Endothelial cell of umbilical vein (primary cell): ENCODE data around the gene ZMPSTE24. TPM values are rescaled to one million over a fixed set of nuclear protein-coding genes. Genes with fewer than 3 reads are reported as not detected.
"Not testable (repeated sequence)": the region's sequence is repeated elsewhere in the genome, so short reads cannot be mapped to it uniquely, and the experiment has no call there.

Experiments
- BruUV-seq: library from RNA; stranded (reverse); fragments of 400-500 nt; replicated peaks from 2 replicates; lab custom pipeline; 2021; lab: Mats Ljungman, UMichigan
- CTCF ChIA-PET: fragments of 300-600, 350-600 bp; sonication (Branson Sonifier 250); formaldehyde crosslinking; loops from one replicate; lab custom pipeline; 2021; ENCODE audit warnings: antibody characterized with exemption, inconsistent platforms; lab: Charles Lee
- POLR2A ChIA-PET: fragments of 300-600, 350-600 bp; sonication (Branson Sonifier 250); formaldehyde crosslinking; loops from one replicate; lab custom pipeline; 2021; ENCODE audit warnings: antibody characterized with exemption, inconsistent platforms; lab: Charles Lee
- DNase-seq: peaks from one replicate; pipeline ENCODE4 v3.0.0-alpha.2; 2011; ENCODE audit warnings: low read depth, low spot score
- FAIRE-seq: peaks from 2 replicates; lab custom pipeline; 2011; peaks lifted over from hg19 to GRCh38; lab: Jason Lieb, UNC
- H2AFZ ChIP-seq: 2 replicates; pipeline ENCODE4 v1.6.0; 2012; ENCODE audit warnings: low read depth, low read length, control low read depth, inconsistent platforms
- H3K27ac ChIP-seq: 2 replicates; pipeline ENCODE4 v1.5.1; 2011; ENCODE audit warnings: low read depth, mild to moderate bottlenecking, control low read depth, low read length, moderate library complexity; ENCODE audit not compliant: insufficient read depth
- H3K27me3 ChIP-seq, 2 experiments: 2 replicates each; pipeline versions ENCODE4 v1.6.0 to v1.6.1; 2011; ENCODE audit warnings: low read length in 2 of 2, mixed read lengths in 1 of 2; ENCODE audit not compliant: control insufficient read depth in 2 of 2, insufficient read depth in 2 of 2
- H3K36me3 ChIP-seq, 2 experiments: 2 replicates in 1 of 2; 3 replicates in 1 of 2; pipeline ENCODE4 v1.5.1; 2011; ENCODE audit warnings: low read length in 2 of 2, mild to moderate bottlenecking in 1 of 2, moderate library complexity in 1 of 2; ENCODE audit not compliant: control insufficient read depth in 2 of 2, insufficient read depth in 2 of 2; ENCODE audit errors: extremely low read depth in 1 of 2
- H3K4me1 ChIP-seq: 3 replicates; pipeline ENCODE4 v1.5.1; 2011; ENCODE audit warnings: mild to moderate bottlenecking, low read length; ENCODE audit not compliant: control insufficient read depth, insufficient read depth; ENCODE audit errors: extremely low read depth
- H3K4me2 ChIP-seq: 2 replicates; pipeline ENCODE4 v1.6.1; 2011; ENCODE audit warnings: low read length, control low read depth, mixed read lengths; ENCODE audit not compliant: insufficient read depth
- H3K4me3 ChIP-seq, 3 experiments: fragments of 200-600 bp in 1 of 3; sonication (generic), shearing (Covaris generic) in 1 of 3; replicated peaks in 1 of 3; 2 replicates each; pipeline ENCODE4 v1.5.1; 2011 to 2016; ENCODE audit warnings: control low read depth in 3 of 3, low read length in 3 of 3, mild to moderate bottlenecking in 2 of 3, inconsistent platforms in 1 of 3, low read depth in 1 of 3, moderate library complexity in 1 of 3; ENCODE audit not compliant: insufficient read depth in 1 of 3
- H3K79me2 ChIP-seq: 2 replicates; pipeline ENCODE4 v1.6.0; 2012; ENCODE audit warnings: low read length, inconsistent platforms; ENCODE audit not compliant: control insufficient read depth, insufficient read depth
- H3K9ac ChIP-seq: replicated peaks from 2 replicates; pipeline ENCODE3; 2011; ENCODE audit warnings: low read length, control low read depth; ENCODE audit not compliant: insufficient read depth; ENCODE audit errors: extremely low read depth
- H3K9me1 ChIP-seq: replicated peaks from 3 replicates; pipeline ENCODE4 v1.6.0; 2011; ENCODE audit warnings: mild to moderate bottlenecking, low read length; ENCODE audit not compliant: control insufficient read depth, insufficient read depth; ENCODE audit errors: extremely low read depth
- H3K9me3 ChIP-seq: replicated peaks from 2 replicates; pipeline ENCODE4 v1.5.1; 2012; ENCODE audit warnings: low read length, inconsistent platforms; ENCODE audit not compliant: control insufficient read depth, insufficient read depth
- H4K20me1 ChIP-seq: replicated peaks from 2 replicates; pipeline ENCODE3; 2011; ENCODE audit warnings: mild to moderate bottlenecking, low read length; ENCODE audit not compliant: control insufficient read depth, insufficient read depth; ENCODE audit errors: extremely low read depth
- EZH2 ChIP-seq: IDR thresholded peaks from 2 replicates; pipeline ENCODE4 v1.6.1; 2012; ENCODE audit warnings: borderline replicate concordance, low read depth, mild to moderate bottlenecking, moderate library complexity, low read length, inconsistent platforms; ENCODE audit not compliant: severe bottlenecking
- FOS ChIP-seq: IDR thresholded peaks from 2 replicates; pipeline ENCODE4 v1.6.1; 2011; ENCODE audit warnings: mild to moderate bottlenecking, low read length, moderate library complexity, borderline replicate concordance; ENCODE audit not compliant: insufficient read depth
- GATA2 ChIP-seq: IDR thresholded peaks from 2 replicates; pipeline ENCODE4 v1.7.0; 2011; ENCODE audit warnings: low read depth, mild to moderate bottlenecking, moderate library complexity, mixed read lengths, low read length; ENCODE audit not compliant: insufficient read length, insufficient read depth
- JUN ChIP-seq: IDR thresholded peaks from 2 replicates; pipeline ENCODE4 v1.6.1; 2011; ENCODE audit warnings: borderline replicate concordance, low read depth; ENCODE audit not compliant: insufficient read length, insufficient read depth
- MYC ChIP-seq: IDR thresholded peaks from one replicate; pipeline ENCODE4 v1.6.1; 2011; ENCODE audit warnings: mild to moderate bottlenecking, low read depth, low read length
- POLR2A ChIP-seq: IDR thresholded peaks from 2 replicates; pipeline ENCODE4 v1.6.1; 2012; ENCODE audit warnings: low read depth, mild to moderate bottlenecking, control low read depth, low read length
- POLR2AphosphoS5 ChIP-seq: IDR thresholded peaks from 2 replicates; pipeline ENCODE4 v1.6.1; 2012; ENCODE audit warnings: low read depth, mild to moderate bottlenecking, control low read depth, low read length, moderate library complexity; ENCODE audit not compliant: insufficient read depth
- dilution Hi-C: fragments of 300-500 bp; cut with MboI; formaldehyde crosslinking; loops from one replicate; pipeline ENCODE4 v1.15.0; 2019; ENCODE audit warnings: low sequenced_read_pairs; ENCODE audit not compliant: extremely low pct_ligation_motif_present
- intact Hi-C: fragments of 100-400 bp; cut with micrococcal nuclease; formaldehyde crosslinking; loops from one replicate; pipeline ENCODE4 v1.10.0; 2022
- polyA plus RNA-seq, 4 experiments: library from polyadenylated mRNA; depleted of rRNA in 3 of 4; stranded (reverse) in 3 of 4; unstranded in 1 of 4; fragments of >200 nt; gene quantifications; 2 replicates each; pipeline versions ENCODE4 v1.2.1 to v1.2.3, GENCODE V29; 2011 to 2012; ENCODE audit warnings: missing spikeins in 1 of 4
- total RNA-seq: library from RNA; stranded (reverse); gene quantifications from 2 replicates; pipeline ENCODE4 v1.2.3, GENCODE V29; 2021
- TF ChIP-seq, protein P1 (sequence below), 2 donors: IDR thresholded peaks; 1 replicate in 1 of 2; 2 replicates in 1 of 2; pipeline ENCODE4 v1.5.1; 2011; ENCODE audit warnings: low read length in 2 of 2, mild to moderate bottlenecking in 2 of 2, moderate library complexity in 2 of 2, control low read depth in 1 of 2, inconsistent platforms in 1 of 2, low read depth in 1 of 2; ENCODE audit not compliant: insufficient read depth in 1 of 2; ENCODE audit errors: extremely low read depth in 1 of 2
- TF ChIP-seq, protein P2 (sequence below): IDR thresholded peaks from 2 replicates; pipeline ENCODE4 v1.6.1; 2011; ENCODE audit not compliant: insufficient read depth, insufficient read length

Gene ZMPSTE24
- total and polyA plus RNA-seq, 2 donors (not counting 3 experiments of a cell fraction or from before 2014, with no cell fraction given) = 16.9 to 44.7 TPM

DNA sequence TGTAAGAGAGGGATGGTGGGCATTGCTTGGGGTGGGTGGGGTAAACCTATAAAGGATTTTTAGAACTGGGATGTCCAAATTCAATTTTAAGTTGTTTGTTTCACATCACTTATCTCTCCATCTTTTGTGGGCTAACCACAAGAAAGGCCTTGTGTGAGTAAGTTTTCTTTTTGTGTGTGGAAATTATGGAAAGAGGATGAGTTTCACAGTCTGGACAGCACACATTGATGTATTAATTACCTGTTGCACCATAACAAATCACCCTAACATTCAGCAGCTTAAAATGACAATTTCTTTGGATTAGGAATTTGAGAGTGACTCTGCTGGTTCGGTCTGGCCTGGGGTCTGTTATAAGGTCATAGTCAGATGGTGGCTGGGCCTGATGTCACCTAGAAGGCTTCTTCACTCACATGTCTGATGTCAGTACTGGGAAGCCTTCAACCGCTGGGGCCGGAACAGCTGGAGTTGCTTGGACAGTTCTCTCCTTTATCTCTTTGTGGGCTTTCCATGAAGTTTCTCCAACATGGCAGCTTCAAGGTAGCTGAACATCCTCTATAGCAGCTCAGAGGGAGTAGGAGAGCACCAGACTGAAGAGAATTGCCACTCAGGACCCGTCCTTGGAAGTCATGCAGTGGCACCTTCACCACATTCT is 61.1 kb downstream of the ZMPSTE24 start:
- no peaks in the 10 kb centered on the region for H3K36me3 ChIP-seq
- TF ChIP-seq, protein P1, sequence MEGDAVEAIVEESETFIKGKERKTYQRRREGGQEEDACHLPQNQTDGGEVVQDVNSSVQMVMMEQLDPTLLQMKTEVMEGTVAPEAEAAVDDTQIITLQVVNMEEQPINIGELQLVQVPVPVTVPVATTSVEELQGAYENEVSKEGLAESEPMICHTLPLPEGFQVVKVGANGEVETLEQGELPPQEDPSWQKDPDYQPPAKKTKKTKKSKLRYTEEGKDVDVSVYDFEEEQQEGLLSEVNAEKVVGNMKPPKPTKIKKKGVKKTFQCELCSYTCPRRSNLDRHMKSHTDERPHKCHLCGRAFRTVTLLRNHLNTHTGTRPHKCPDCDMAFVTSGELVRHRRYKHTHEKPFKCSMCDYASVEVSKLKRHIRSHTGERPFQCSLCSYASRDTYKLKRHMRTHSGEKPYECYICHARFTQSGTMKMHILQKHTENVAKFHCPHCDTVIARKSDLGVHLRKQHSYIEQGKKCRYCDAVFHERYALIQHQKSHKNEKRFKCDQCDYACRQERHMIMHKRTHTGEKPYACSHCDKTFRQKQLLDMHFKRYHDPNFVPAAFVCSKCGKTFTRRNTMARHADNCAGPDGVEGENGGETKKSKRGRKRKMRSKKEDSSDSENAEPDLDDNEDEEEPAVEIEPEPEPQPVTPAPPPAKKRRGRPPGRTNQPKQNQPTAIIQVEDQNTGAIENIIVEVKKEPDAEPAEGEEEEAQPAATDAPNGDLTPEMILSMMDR (IDR thresholded peaks at IDR 0.05; ENCODE audit: extremely low read depth in 1 of 2, insufficient read depth in 1 of 2, low read depth in 1 of 2, low read length in 2 of 2) = no peak
- TF ChIP-seq EZH2 (no peak), GATA2 (no peak), POLR2A (no peak), JUN (no peak), POLR2AphosphoS5 (no peak), MYC (no peak), FOS (no peak)
- TF ChIP-seq, protein P2, sequence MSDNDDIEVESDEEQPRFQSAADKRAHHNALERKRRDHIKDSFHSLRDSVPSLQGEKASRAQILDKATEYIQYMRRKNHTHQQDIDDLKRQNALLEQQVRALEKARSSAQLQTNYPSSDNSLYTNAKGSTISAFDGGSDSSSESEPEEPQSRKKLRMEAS = no peak
- DNase-seq (no peak), FAIRE-seq (no peak)
- no peaks in the 10 kb centered on the region for H3K9me1 ChIP-seq
- no peak overlapping the region for H3K4me2 ChIP-seq
- H3K27me3 ChIP-seq = peaks cover 26 to 33% of the 10 kb centered on the region in 2 experiments
- H3K27ac ChIP-seq = no peak overlapping the region
- H3K9ac ChIP-seq = no peak overlapping the region
- intact Hi-C loops (no loop called here), dilution Hi-C loops (no loop called here)
- no peaks in the 10 kb centered on the region for H3K79me2 ChIP-seq
- no peaks in the 10 kb centered on the region for H3K9me3 ChIP-seq
- no peak overlapping the region for H2AFZ ChIP-seq
- no peak overlapping the region for H3K4me3 ChIP-seq
- POLR2A ChIA-PET = no interaction called here
- CTCF ChIA-PET = interaction anchor here (1.1 to 3.3 kb wide), 4 partner anchors 19 to 175 kb away, joined by 3 to 15 read pairs (median 8); no protein-coding TSS in a partner anchor
- peaks cover 4% of the 10 kb centered on the region for H3K4me1 ChIP-seq
- no TSS peak for BruUV-seq
- no peaks in the 10 kb centered on the region for H4K20me1 ChIP-seq

DNA sequence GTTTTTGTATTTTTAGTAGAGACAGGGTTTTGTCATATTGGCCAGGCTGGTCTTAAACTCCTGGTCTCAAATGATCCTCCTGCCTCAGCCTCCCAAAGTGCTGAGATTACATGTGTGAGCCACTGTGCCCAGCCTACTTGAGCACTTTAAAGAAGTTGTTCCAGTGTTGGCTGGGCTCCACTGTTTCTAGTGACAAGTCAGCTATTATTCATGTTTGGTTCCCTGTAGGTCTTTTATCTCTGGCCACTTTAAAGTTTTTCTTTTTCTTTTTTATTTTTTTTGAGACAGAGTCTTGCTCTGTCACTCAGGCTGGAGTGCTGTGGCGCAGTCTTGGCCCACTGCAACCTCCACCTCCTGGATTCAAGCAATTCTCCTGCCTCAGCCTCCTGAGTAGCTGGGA is 73.4 kb downstream of the ZMPSTE24 start:
- BruUV-seq, H3K79me2 ChIP-seq, POLR2A ChIA-PET, H3K9me1 ChIP-seq, H3K27ac ChIP-seq, dilution Hi-C loops, H2AFZ ChIP-seq, H4K20me1 ChIP-seq, H3K4me2 ChIP-seq, DNase-seq, H3K4me3 ChIP-seq, H3K27me3 ChIP-seq, FAIRE-seq, H3K9me3 ChIP-seq, H3K36me3 ChIP-seq, H3K9ac ChIP-seq, intact Hi-C loops, H3K4me1 ChIP-seq: not testable (repeated sequence)
- CTCF ChIA-PET = interaction anchor here (2.0 to 2.5 kb wide), 3 partner anchors 15 to 187 kb away, joined by 8 to 11 read pairs (median 9); partner anchors contain the start of gene COL9A2
